Anterior cingulate cortex (tissue), 58 donors: ENCODE data around the gene ANO10.
"Not testable (repeated sequence)": the region's sequence is repeated elsewhere in the genome, so short reads cannot be mapped to it uniquely, and the experiment has no call there.

Experiments used
- DNase-seq, 58 donors: peaks; one replicate each; lab custom pipeline; 2025; lab: John Stamatoyannopoulos, UW

Gene ANO10

GRCh38 chr3:43525941-43526607 is 95.7 kb downstream of the ANO10 start:
- no peak for DNase-seq

GRCh38 chr3:43525386-43525785 is 96.4 kb downstream of the ANO10 start:
- DNase-seq, result no peak

GRCh38 chr3:43523454-43524053 is 98.3 kb downstream of the ANO10 start:
- no peak for DNase-seq

- DNase-seq, result no peak
Observed at GRCh38 chr3:43522727-43523362, 99.0 kb downstream of the ANO10 start.

- no peak for DNase-seq
Observed at GRCh38 chr3:43521941-43522340, 99.9 kb downstream of the ANO10 start.

GRCh38 chr3:43518515-43518914 is 103.3 kb downstream of the ANO10 start:
- not testable (repeated sequence) for DNase-seq

- DNase-seq, result no peak
Observed at GRCh38 chr3:43515970-43516635, 105.7 kb downstream of the ANO10 start.

- no peak for DNase-seq
Observed at GRCh38 chr3:43515208-43515917, 106.4 kb downstream of the ANO10 start.

GRCh38 chr3:43512754-43513404 is 108.9 kb downstream of the ANO10 start:
- no peak for DNase-seq

GRCh38 chr3:43506644-43507043 is 115.2 kb downstream of the ANO10 start:
- DNase-seq, result no peak

GRCh38 chr3:43505351-43505750 is 116.5 kb downstream of the ANO10 start:
- no peak for DNase-seq

GRCh38 chr3:43503067-43503728 is 118.6 kb downstream of the ANO10 start:
- no peak for DNase-seq

- peak in 1 of 58 donors; percentile 2 for DNase-seq
Observed at GRCh38 chr3:43499256-43499655, 122.6 kb downstream of the ANO10 start.

- no peak for DNase-seq
Observed at GRCh38 chr3:43497905-43498365, 123.9 kb downstream of the ANO10 start.

- no peak for DNase-seq
Observed at GRCh38 chr3:43497422-43497821, 124.4 kb downstream of the ANO10 start.

- no peak for DNase-seq
Observed at GRCh38 chr3:43496740-43497375, 125.0 kb downstream of the ANO10 start.

- not testable (repeated sequence) for DNase-seq
Observed at GRCh38 chr3:43492932-43493331, 128.9 kb downstream of the ANO10 start.

- DNase-seq, result not testable (repeated sequence)
Observed at GRCh38 chr3:43491807-43492206, 130.0 kb downstream of the ANO10 start.

- no peak for DNase-seq
Observed at GRCh38 chr3:43490640-43491185, 131.1 kb downstream of the ANO10 start.
